Stimulated activated CD4-positive, alpha-beta T cell treated with anti-CD3 and anti-CD28 coated beads, Interleukin-1b, Interleukin-23, amount 100 ng/mL, for 48 hours (primary cell): ENCODE measurements around the gene CMTM5.
"Not testable (repeated sequence)": the region's sequence is repeated elsewhere in the genome, so short reads cannot be mapped to it uniquely, and the experiment has no call there.

Experiments used
- DNase-seq: peaks from one replicate; pipeline ENCODE4 v3.0.0-alpha.2; 2020

CMTM5 gene

DNA sequence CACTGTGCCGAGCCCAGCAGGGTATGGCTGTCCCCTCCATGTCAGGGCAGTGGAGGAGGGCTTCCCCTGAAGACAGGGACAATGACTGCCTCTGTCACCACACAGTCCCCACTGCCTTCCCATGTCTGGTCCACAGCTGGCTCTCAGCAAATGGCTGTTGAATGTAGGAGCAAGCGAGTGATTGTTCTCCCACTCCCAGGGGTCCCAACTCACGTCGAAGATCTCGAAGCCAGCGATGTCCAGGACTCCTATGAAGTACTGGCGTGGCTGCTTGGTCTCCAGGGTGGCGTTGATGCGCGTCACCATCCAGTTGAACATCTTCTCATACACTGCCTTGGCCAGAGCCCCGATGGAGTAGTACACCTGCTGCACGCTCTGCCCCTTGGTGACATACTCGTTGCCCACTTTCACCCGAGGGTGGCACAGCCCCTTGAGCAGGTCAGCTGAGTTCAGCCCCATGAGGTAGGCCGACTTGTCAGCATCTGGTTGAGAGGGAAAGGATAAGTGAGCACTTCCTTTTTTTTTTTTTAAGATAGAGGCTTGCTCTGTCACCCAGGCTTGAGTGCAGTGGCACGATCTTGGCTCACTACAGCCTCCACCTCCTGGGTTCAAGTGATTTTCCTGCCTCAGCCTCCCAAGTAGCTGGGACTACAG is 23.8 kb downstream of the CMTM5 start:
- not testable (repeated sequence) for DNase-seq

DNA sequence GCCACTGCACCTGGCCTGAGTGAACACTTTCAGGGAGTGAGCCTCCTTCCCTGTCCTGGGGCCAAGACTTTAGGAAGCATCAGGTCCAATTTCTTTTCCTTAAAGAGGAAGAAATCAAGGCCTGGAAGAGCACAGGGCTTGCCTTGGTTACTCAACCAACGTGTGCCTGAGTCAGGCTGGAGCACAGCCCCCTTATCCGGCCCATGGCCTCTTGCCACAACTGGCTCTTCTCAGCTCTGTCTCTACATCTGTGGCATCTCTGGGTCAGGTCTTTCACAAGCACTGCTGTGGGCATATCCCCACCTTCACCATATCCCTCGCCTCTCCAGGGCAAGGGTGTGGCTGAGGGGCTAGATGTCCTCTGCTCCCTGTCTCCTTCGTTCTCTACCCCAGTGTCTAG is 24.4 kb downstream of the CMTM5 start:
- DNase-seq: no peak

DNA sequence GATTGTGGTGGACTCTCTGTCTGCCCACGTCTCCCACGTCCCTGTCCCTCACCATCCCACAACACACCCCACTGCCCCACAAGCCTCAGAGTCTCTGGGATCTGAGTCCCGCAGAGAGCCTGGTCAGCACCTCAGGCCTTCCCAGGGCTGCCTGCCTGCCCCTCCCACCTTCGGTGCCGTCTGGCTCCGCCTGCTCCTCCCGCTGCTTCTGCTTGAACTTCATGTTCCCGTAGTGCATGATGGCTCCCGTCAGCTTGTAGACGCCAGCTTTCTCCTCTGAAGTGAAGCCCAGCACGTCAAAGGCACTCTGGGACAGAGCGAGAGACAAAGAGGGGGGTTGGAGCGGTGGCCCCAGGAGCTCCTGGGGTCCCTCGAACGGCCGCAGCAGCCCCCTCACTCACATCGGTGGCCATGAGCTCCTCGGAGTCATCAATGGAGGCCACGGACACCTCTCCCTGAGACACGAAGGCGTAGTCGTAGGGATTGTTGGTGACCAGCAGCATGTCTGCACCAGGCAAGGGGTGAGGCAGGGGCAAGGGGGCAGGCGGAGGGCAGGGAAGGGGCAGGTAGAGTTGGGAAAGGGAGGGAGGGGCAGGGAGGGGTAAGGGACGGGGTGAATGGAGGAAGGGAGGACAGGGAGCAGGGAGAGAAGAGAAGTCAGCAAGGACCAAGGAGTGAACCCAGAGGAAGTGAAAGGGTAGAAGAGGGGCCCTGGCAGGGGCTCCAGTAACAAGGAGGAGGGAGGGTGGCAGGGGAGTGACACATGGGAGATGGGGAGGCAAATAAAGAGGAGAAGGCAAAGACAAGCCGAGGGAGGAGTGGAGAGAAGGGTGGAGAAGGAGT is 25.7 kb downstream of the CMTM5 start:
- DNase-seq: no peak

DNA sequence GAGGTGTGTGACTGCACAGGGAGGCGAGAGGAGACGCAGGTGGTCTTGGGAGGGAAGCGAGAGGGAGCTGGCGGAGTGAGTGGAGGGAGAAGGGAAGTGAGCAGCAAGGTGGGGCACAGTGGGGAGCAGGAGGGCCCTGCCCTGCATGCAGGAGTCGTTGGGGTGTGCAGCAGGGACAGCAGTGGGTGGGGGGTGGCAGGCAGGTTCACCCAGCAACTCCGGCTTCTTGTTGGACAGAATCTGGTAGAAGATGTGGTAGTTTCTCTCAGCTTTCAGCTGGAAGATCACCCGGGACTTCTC is 26.2 kb downstream of the CMTM5 start:
- DNase-seq: no peak

DNA sequence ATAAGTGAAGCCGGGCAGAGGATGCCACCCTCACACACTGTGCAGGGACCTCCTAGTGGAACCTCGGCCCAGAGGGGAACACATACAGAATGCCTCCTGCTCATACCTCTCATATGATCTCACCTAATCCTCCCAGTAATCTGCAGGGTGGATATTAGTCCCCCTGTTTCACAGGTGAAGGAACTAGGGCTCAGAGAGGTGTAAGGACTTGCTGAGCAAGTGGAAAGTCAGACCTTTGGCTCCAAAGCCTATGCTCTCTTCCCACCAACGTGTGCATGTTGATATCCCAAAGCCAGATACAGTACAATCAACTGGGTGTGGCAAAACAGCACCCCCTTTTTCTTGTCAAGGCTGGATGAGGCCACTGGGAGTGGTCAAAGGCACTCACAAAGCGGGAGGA is 27.1 kb downstream of the CMTM5 start:
- DNase-seq: no peak

DNA sequence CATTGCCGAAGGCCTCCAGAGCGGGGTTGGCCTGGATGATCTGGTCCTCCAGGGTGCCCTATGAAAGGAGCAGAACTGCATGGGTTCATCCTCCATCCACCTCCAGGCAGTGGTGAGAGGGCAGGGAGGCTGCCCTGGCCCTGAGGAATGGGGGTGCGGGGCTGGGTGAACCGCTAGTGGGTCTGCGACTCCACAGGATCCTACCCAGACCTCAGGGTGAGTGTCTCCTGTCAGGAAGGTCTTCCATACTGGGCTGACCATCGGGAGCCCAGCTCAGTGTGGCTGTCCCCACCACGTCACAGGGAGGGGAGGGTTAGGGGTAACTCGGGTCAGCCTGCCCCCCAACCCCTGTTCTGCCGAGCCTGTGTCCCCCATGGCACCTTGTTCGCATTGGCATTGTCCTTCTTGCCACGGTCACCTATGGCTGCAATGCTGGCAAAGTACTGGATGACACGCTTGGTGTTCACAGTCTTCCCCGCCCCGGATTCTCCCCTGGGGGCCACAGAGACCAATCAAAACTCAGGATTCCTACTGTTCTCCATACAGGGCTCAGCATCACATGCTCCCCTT is 27.6 kb downstream of the CMTM5 start:
- no peak for DNase-seq

DNA sequence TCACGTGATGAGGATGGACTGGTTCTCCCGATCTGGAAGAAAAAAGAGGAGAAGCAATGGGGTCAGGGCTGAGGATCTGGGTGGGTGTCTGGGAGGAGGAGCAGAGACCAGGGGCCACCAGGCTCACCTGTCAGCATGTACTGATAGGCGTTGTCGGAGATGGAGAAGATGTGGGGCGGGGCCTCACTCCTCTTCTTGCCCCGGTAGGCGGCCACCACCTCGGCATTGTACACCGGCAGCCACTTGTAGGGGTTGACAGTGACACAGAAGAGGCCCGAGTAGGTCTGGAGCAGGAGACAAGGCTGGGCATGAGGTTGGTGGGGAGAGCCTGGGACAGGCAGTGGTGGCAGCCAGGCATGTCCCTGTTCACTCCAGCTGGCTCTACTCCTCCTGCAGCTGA is 28.2 kb downstream of the CMTM5 start:
- DNase-seq: no peak

DNA sequence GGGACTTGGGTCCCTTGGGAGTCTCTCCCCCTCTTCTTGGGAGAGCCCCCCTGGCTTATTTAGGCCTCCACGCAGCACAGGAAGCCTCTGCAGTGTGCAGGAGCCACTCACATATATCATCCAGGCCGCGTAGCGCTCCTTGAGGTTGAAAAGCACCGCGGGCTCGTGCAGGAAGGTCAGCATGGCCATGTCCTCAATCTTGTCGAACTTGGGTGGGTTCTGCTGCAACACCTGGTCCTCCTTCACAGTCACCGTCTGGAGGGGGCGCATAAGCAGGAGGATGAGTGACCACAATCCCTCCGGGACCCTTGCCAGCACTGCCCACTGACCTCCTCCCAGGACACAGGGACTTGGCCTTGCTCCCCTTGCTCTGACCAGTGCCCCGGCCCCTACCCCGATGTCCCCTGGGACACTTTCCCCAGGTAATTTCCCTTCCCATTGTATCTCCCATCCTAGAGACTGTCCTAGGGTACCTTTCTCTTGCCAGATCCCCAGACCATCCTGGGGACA is 28.7 kb downstream of the CMTM5 start:
- DNase-seq: no peak

DNA sequence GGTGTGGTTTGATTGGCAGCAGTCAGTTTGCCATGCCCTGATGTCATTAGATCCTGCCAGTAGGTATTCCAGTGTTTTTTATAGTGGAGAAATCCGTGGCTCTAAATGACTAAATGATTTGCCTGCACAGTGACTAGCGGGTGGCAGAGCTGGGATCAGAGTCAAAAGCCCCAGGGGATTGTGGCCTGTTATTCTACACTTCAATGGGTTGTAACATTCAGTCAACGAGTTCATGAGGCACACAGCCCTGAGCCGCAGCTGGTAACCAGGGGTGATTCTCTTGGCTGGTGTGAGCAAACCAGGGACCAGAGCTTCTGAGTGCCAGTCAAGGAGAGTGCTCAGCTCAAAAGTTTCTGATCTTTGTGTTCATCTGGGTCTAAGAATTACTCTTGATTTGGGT is 29.4 kb downstream of the CMTM5 start:
- no peak for DNase-seq

DNA sequence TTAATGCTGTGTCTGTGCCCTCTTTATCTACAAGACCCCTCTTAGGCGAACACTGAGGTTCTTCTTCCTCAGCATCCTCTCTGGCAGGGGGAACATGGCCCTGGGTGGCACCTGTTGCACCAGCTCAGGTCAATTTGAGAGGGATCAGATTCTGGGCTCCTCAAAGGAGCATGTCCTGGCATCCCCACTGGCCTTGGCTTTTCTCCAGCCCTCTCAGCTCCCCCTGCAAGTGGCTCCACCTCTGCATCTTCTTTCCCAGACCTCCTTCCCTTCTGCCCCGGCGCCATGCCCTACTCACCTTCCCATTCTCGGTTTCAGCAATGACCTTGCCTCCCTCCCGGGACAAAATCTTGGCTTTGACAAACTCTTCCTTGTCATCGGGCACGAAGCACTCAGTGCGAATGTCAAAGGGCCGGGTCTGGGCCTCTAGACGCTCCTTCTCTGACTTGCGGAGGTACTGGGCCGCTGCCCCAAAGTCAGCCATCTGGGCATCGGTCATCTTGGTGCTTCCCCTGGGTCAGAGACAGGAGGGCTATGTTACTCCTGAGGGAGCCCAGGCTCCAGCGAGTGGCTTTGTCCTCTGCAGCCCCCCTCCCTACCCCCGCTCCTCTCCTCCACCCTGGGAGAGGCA is 30.0 kb downstream of the CMTM5 start:
- DNase-seq: no peak

DNA sequence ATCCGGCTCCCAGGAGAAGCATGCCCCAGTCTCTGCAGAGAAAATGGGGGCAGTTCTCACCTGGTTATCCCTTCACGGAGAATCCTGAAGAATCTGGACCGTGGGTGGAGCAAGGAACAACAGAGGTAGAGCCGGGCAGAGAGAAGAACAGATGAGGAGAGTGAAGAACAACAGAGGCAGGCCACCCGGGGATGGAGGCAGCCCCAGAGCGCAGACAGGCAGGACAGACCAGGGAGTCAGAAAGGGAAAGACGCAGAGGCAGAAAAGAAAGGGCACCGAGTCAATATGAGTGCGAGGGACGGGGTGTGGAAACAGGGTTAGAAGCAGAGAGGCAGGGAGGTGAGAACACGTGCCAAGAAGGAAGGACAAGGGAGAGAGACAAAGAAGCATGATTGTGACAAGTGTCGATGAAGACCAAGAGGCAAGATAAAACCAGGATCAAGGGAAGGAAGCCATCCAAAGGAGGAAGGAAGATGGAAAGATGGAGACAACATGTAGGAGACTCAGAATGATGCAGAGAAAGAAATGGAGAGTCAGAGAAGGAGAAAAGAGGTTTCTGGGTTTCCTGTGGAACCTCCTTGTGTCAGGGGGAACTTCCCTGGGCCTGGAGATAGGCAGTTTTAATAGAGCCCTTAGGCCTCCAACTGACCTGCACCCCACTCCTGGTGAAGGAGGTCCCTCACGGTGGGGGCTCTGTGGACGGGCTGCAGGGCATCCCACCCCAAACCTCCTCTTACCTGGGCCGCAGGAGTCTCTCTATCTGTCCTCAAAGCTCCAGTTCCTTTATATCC is 30.9 kb downstream of the CMTM5 start, which contains the start of gene MYH6:
TSS of gene MYH6 (minus strand) at position 758 of the 791 bp plus-strand sequence. CDS start 1,050 bp downstream, outside the sequence.
- no peak for DNase-seq

DNA sequence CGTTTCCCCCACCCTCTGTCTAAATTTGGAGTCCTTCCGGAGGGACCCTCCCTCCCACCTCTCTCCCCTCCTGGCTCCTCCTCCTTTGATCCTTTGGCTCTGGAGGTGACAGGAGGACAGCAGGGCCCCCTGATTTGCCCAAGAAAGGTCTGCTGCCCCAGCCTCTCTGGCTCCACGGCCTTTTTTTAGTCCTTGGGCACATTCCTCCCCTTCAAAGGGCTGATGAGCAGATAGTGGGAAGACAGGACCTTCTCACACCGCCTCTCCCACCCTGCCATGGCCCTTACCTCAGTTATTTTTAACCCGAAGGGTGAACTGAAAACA is 31.4 kb downstream of the CMTM5 start:
- no peak for DNase-seq

DNA sequence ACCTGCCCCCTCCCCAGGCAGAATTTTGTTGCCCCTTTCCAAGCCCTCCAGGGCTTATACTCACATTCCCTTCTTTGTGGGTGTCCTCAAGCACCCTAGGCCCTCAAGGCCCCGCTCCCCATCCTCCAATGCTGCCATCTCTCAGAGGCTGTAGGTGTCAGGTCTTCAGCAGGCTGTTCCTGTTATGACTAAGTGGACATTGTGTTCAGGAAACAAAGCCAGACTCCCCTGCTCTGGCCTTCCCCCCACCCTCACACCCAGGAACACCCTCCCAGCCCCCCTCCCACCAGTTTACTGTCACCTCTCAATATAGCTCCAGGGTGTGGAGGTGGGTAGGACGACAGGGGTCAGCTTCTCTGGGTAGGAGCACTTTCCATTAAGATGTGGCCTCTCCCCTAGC is 32.6 kb downstream of the CMTM5 start:
- DNase-seq: no peak

DNA sequence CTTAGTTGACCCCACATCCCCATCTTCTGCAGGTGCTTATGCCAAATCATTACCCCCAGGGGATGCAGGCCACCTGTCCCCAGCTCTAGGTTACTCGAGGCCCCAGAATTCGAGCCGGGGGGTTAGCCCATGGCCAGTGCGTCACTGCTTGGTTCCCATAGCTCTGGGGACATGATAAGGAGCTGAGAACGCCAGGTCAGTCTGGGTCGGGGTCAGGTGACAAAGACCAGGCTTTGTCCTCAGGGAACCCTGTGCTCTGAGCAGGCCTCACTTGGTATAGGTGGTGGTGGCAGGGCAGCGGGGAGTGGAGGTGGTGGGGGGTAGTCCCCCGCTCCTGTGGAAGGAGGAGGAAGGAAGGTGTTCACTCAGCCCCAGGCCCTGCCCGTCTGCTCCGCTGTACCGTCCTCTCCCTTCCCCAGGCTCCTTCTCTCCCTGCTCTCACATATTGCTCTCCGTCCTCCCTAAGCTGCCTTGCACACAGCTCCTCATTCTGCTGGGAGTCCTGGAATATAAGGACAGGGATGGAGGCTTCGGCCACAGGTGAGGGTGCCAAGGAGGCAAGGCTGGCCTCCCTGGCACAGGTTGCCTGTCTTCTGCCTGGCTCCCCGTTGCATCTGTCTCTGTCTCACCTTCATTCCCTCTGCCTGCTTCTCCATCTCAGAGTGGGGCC is 33.3 kb downstream of the CMTM5 start:
- no peak for DNase-seq

DNA sequence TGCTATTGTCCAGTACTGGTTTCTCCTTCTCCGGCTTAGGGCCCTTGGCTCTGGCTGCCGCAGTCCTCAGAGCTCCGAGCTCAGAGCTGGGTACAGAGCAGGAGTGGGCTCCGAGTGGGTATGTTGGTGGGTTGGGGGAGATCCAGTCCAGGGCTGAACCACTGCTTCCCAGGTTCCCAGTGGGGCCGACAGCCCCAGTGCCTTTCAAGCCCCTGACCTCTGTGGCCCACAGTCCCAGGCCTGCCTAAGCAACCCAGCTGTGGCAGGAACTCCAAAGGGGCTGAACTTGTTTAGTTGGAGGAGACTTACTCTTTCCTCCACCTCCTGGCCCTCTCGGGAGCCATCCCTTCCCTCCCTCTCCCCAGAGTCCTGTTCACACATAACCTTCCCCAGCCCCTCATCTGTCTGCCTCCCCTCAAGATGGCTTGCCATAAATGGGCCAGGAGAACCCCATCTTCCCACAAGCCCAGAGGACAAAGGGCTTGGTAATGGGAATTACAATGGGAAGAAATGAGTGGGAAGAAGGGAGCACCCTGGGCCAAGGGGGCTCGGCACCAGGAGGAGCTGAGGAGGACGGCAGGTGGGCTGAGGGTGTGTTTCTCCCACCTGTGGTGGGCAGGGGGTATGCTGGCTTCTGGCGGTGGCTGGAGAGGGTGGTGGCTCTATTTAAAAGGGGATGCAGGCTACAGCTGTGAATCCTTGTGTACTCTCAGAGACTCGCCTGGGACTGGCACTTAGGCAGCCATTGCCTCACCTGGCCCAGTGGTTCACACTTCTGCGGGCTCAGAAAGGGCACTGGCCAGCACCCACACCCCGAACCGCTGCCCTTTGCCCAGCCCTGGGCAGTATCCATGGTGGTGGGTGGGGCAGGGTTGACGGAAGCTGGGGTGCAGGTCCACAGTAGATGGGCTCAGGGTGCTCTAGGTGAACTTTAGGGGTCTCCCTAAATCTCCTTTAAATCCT is 35.0 kb downstream of the CMTM5 start:
- no peak for DNase-seq

DNA sequence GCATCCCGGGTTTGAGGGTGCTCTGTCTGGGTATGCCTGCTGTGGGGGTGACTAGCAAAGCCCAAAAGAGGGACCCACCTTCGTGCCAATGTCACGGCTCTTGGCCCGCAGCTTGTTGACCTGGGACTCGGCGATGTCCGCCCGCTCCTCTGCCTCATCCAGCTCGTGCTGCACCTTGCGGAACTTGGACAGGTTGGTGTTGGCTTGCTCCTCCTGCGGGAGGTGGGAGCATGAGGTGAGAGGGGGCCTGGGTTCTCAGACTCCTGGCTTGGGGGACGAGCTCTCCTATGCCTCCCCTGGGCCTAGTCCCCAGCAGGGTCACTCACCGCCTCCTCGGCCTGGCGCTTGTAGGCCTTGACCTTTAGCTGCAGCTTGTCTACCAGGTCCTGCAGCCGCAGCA is 36.8 kb downstream of the CMTM5 start:
- DNase-seq: no peak

DNA sequence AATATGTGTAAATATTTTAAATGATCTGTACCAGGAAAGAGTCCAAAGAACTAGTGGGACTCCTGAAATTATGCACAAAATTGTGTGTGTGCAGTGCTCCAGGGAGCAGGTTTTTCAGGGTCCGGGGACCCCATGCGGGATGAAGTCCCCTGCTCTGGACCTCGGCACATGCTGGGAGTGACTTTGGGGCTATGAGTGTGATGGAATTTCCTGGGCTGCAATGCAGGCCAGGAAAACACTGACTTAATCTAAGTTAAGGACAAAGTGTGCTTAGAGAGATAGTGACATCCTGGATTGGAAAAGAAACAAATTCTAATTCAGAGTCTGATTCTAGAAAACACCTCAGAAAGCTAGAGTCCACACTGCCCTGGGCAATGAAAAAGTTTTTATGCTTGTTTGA is 37.4 kb downstream of the CMTM5 start:
- no peak for DNase-seq

DNA sequence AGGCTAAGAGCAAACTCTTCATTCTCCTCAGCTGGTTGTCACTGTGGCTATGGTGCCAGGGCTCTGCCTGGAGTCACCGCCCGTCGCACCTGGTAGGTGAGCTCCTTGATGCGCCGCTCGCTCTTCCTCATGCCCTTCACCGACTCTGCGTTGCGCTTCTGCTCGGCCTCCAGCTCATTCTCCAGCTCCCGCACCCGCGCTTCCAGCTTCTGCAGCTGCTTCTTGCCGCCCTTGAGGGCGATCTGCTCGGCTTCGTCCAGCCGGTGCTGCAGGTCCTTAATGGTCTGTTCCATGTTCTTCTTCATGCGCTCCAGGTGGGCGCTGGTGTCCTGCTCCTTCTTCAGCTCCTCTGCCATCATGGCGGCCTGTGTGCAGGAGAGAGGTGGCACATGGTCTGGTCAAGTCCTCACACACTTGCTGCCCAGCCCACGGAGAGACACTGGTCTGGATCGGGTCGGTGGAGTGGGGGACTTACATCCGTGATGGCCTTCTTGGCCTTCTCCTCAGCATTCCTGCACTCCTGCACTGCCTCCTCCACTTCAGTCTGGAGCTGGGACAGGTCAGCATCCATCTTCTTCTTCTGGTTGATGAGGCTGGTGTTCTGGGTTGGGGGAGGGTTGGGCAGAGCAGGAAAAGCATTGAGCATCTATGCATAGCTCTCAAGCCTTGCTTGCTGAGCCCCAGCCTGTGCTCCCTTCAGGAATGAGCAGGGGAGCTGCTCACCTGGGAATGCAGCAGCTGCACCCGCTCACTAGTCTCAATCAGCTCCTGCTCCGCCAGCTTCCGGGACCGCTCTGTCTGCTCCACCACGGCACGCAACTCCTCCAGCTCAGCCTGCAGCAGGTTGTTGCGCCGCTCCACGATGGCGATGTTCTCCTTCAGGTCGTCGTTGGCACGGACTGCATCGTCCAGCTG is 38.3 kb downstream of the CMTM5 start:
- DNase-seq: no peak

DNA sequence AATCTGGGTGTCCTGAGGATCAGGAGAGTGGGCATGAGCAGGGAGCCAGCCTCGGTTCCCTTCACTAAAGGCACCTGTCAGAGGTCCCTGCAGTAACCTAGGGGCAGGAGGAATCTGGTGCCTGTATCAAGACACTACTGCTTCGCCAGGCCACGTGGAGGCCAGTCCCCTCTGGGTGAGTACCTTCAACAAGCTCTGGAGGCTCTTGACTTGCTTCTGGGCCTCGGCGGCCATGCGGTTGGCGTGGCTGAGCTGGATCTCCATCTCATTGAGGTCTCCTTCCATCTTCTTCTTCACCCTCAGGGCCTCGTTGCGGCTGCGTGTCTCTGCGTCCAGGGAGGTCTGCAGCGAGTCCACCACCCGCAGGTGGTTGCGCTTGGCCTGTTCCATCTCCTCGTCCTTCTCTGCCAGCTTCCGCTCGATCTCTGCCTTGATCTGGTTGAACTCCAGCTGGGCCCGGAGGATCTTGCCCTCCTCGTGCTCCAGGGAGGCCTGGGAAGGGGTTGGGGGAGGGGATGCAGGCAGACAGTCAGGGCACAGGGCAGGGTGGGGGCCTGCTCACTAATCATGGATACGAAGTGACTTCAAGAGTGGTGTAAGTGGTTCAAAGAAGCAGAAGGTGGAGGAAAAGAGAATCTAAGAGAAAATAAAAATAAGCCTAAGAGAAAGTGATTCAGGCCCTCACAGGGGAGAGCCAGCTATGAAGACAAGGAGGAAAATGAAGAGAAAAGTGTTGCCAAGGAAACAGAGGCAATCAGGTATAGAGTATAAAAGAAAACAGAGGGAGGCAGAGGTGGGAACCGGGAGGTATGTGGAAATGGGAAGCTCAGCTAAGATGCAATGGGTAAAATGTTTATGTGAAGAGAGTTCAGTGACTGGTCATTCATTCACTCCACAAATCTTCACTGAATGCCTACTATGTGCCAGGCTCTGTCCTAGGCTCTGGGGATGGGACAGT is 39.3 kb downstream of the CMTM5 start:
- DNase-seq: no peak
